H1 (cell line): ENCODE measurements around the gene OXTR. TPM values are rescaled to one million over a fixed set of nuclear protein-coding genes. Genes with fewer than 3 reads are reported as not detected.

Experiments used
- KDM5A ChIP-seq: fragments of 200-600 bp; IDR thresholded peaks from 2 replicates; pipeline ENCODE4 v1.7.1; 2012; ENCODE audit warnings: mild to moderate bottlenecking, low read length, inconsistent platforms, mixed read lengths
- polyA plus RNA-seq, 7 experiments: library from polyadenylated mRNA; depleted of rRNA in 3 of 7; stranded (reverse) in 5 of 7; unstranded in 2 of 7; fragments of >200 nt in 5 of 7; fragments of 200-250 nt in 2 of 7; gene quantifications; 1 replicate in 5 of 7; 2 replicates in 1 of 7; 4 replicates in 1 of 7; pipeline versions ENCODE4 v1.2.1 to v1.2.3, GENCODE V29; 2011 to 2013; ENCODE audit warnings: missing spikeins in 2 of 7, mixed read lengths in 2 of 7
- total RNA-seq: library from RNA; stranded (reverse); fragmentation: NEBNext Ultra II Directional; extraction: Animal tissue kit (Norgen Biotek cat#: 25700); gene quantifications from 2 replicates; pipeline ENCODE4 v1.2.1, GENCODE V29; 2021

OXTR gene
- total and polyA plus RNA-seq, 2 of the 8 experiments (the other 6 are each of a cell fraction or from before 2014, with no cell fraction given), result 0.77 to 2.3 TPM

DNA sequence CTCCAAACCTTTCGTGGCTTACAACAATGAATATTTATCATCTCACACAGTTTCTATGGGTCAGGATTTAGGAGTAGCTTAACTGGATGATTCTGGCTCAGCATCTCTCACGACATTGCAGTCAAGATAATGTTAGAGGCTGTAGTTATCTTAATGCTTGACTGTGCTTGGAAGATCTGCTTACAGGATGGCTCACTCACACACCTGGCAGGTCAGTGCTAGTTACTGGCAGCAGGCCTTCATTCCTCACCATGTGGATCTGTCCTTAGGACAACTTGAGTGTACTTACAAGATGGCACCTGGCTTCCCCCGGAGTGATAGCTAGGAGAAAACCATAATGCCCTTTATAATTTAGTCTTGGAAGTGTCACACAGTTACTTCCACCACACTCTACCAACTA, 32.8 kb upstream of the OXTR start (continued):
- no peak for TF ChIP-seq KDM5A
- TF ChIP-seq, all 59 proteins: peak for 0
